ENCODE results near the gene HAGHL. TPM values are rescaled to one million over a fixed set of nuclear protein-coding genes. Genes with fewer than 3 reads are reported as not detected.
A peak's percentile ranks its signal among the peaks of the same experiment; 100 is the strongest.

The HAGHL gene
- total RNA-seq, 1 donor from 2014 or later: 17.7 TPM

GRCh38 chr16:718389-718788, 8.5 kb upstream of the HAGHL start:
- Histone ChIP-seq H3K4me3 (ENCODE audit: low read depth, low read length) (no peak overlapping the region), H3K27me3 (ENCODE audit: control insufficient read depth, insufficient read depth, low read length) (no peaks in the 10 kb centered on the region), H3K36me3 (ENCODE audit: control insufficient read depth, insufficient read depth, low read length) (no peaks in the 10 kb centered on the region)
- DNase-seq (ENCODE audit: low read depth): no peak
- TF ChIP-seq CTCF (IDR thresholded peaks at IDR 0.05; ENCODE audit: insufficient read depth, low read length, poor library complexity, severe bottlenecking): no peak

GRCh38 chr16:718922-719321, 8.0 kb upstream of the HAGHL start:
- H3K36me3 ChIP-seq (ENCODE audit: control insufficient read depth, insufficient read depth, low read length): no peaks in the 10 kb centered on the region
- no peak overlapping the region for H3K4me3 ChIP-seq (ENCODE audit: low read depth, low read length)
- TF ChIP-seq CTCF (IDR thresholded peaks at IDR 0.05; ENCODE audit: insufficient read depth, low read length, poor library complexity, severe bottlenecking): no peak
- no peak for DNase-seq (ENCODE audit: low read depth)
- no peaks in the 10 kb centered on the region for H3K27me3 ChIP-seq (ENCODE audit: control insufficient read depth, insufficient read depth, low read length)

DNA sequence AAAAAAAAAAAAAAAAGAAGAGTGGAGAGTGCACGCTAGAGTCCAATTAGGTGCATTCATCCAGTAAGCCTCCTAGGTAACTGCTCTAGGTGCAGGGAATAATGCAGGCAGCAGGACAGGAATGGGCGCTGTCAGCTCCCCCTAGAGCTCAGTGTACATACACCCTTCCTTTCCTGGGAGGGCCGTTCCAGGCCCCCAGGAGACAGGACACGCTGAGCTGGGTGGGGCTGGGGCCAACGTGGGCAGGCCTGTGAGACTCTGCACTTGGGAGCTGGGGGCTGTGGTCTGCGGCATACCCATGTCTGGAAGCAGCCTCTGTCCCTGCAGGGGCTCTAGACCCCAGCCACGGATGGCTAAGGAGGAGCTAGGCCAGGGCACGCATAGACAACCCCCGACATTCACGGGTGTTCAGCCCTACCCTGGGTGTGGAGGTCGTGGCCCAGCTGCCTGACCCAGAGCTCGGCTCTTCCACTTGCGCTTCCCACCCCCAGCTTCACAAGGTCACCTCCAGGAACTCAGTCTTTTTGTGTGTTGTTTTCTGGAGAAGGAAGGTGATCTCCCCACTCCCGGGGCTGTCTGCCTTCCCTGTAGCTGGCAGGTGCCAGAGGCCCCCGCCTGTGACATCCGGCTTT, 7.0 kb upstream of the HAGHL start:
- peak; percentile 53 for TF ChIP-seq CTCF (IDR thresholded peaks at IDR 0.05; ENCODE audit: insufficient read depth, low read length, poor library complexity, severe bottlenecking)
- no peak for DNase-seq (ENCODE audit: low read depth)
- Histone ChIP-seq H3K4me3 (ENCODE audit: low read depth, low read length) (peak overlapping the region; percentile 80), H3K27me3 (ENCODE audit: control insufficient read depth, insufficient read depth, low read length) (no peaks in the 10 kb centered on the region), H3K36me3 (ENCODE audit: control insufficient read depth, insufficient read depth, low read length) (no peaks in the 10 kb centered on the region)

- no peak for DNase-seq (ENCODE audit: low read depth)
- TF ChIP-seq CTCF (IDR thresholded peaks at IDR 0.05; ENCODE audit: insufficient read depth, low read length, poor library complexity, severe bottlenecking): no peak
- H3K4me3 ChIP-seq (ENCODE audit: low read depth, low read length): peak overlapping the region; percentile 80
- no peaks in the 10 kb centered on the region for H3K27me3 ChIP-seq (ENCODE audit: control insufficient read depth, insufficient read depth, low read length)
- H3K36me3 ChIP-seq (ENCODE audit: control insufficient read depth, insufficient read depth, low read length): no peaks in the 10 kb centered on the region
Observed at GRCh38 chr16:720447-720989, 6.4 kb upstream of the HAGHL start.

DNA sequence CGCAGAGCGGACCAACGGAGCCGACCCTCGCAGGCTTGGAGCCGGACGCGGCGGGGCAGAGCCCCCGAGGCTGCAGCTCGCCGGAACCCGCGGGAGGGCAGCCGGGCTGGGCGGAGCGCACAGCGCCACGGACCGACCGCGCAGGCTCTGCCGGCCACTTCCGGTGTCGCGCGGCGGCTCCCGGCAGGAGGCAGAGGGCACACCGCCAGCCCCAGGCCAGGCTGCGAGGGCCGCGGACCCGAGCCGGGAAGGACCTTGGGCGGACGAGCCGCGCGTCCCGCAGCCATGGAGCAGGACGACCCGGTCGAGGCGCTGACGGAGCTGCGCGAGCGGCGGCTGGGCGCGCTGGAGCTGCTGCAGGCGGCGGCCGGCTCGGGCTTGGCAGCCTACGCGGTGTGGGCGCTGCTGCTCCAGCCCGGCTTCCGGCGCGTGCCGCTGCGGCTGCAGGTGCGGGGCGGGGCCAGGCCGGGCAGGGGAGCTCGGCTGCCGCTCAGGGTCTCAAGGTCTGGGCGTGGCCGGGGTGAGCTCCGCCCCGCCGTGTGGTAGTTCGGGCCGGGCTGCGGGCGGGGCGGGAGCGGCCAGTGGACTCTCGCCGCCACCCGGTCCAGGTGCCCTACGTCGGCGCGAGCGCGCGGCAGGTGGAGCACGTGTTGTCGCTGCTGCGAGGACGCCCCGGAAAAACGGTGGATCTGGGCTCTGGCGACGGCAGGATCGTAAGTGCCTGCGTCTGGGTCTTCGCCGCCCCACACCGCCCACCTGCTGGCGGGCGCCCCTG, 5.7 kb upstream of the HAGHL start, which contains the start of gene ANTKMT:
Gene ANTKMT, plus strand, starts transcription at position 157 of the 775 bp plus-strand sequence. Its CDS starts 129 bp downstream, at position 286.
- H3K4me3 ChIP-seq (ENCODE audit: low read depth, low read length): peak within 1 kb of the TSS; percentile 80
- H3K36me3 ChIP-seq (ENCODE audit: control insufficient read depth, insufficient read depth, low read length): no peaks in the 10 kb centered on the region
- no peak for DNase-seq (ENCODE audit: low read depth)
- no peak for TF ChIP-seq CTCF (IDR thresholded peaks at IDR 0.05; ENCODE audit: insufficient read depth, low read length, poor library complexity, severe bottlenecking)
- H3K27me3 ChIP-seq (ENCODE audit: control insufficient read depth, insufficient read depth, low read length): no peaks in the 10 kb centered on the region
